GM12891 (cell line): ENCODE data around the gene MAGEF1.

Experiments used
- PAX5 ChIP-seq: IDR thresholded peaks from 2 replicates; pipeline ENCODE4 v1.6.1; 2011; ENCODE audit warnings: low read length, moderate library complexity, mild to moderate bottlenecking; ENCODE audit not compliant: insufficient read depth, severe bottlenecking
- POLR2A ChIP-seq: IDR thresholded peaks from 2 replicates; pipeline ENCODE4 v1.6.1; 2011; ENCODE audit warnings: low read depth, low read length, control low read depth
- POLR2AphosphoS5 ChIP-seq: IDR thresholded peaks from 2 replicates; pipeline ENCODE4 v1.6.1; 2011; ENCODE audit warnings: low read depth, low read length, control low read depth
- POU2F2 ChIP-seq: IDR thresholded peaks from 2 replicates; pipeline ENCODE4 v1.6.1; 2011; ENCODE audit warnings: low read depth, mild to moderate bottlenecking, control low read depth, low read length, moderate library complexity
- TAF1 ChIP-seq: IDR thresholded peaks from 2 replicates; pipeline ENCODE4 v1.6.1; 2011; ENCODE audit warnings: low read depth, low read length, control low read depth

GRCh38 chr3:184665101-184665500 lies 46.8 kb downstream of the MAGEF1 start:
- TF ChIP-seq POLR2A = no peak
- TF ChIP-seq POLR2AphosphoS5 = no peak
- no peak for TF ChIP-seq PAX5
- TF ChIP-seq TAF1 = no peak
- no peak for TF ChIP-seq POU2F2
